MM.1S (cell line): ENCODE results near the gene TUT1.
"Not testable (repeated sequence)": the region's sequence is repeated elsewhere in the genome, so short reads cannot be mapped to it uniquely, and the experiment has no call there.

Experiments used
- EZH2 ChIP-seq: fragments of 300-600 bp; sonication (generic); optimal IDR thresholded peaks from 2 replicates; pipeline ENCODE3; 2017; ENCODE audit warnings: low read depth, mild to moderate bottlenecking, antibody characterized with exemption, low read length, mixed read lengths
- EZH2phosphoT487 ChIP-seq: fragments of 300-600 bp; sonication (generic); IDR thresholded peaks from 2 replicates; pipeline ENCODE4 v1.6.1; 2018; ENCODE audit warnings: antibody characterized with exemption, low read length
- TF ChIP-seq, protein P1 (sequence below): fragments of 300-600 bp; sonication (generic); IDR thresholded peaks from 2 replicates; pipeline ENCODE4 v1.5.1; 2016; ENCODE audit warnings: antibody characterized with exemption, low read length, mixed read lengths

DNA sequence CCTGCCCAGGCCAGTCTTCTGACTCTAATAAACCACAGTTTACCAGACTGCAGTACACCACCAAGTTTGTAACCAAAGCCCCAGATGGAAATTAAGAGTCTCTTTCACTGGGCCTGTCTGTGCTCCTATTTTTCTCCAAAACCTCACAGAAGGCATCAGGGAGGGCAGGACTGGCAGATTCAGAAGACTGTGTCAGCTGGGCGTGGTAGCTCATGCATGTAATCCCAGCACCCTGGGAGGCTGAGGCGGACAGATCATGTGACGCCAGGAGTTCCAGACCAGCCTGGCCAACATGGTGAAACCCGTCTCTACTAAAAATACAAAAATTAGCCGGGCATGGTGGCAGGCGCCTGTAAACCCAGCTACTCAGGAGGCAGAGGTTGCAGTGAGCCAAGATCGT is 6.0 kb downstream of the TUT1 start:
- TF ChIP-seq EZH2, EZH2phosphoT487: not testable (repeated sequence)
- TF ChIP-seq, protein P1, sequence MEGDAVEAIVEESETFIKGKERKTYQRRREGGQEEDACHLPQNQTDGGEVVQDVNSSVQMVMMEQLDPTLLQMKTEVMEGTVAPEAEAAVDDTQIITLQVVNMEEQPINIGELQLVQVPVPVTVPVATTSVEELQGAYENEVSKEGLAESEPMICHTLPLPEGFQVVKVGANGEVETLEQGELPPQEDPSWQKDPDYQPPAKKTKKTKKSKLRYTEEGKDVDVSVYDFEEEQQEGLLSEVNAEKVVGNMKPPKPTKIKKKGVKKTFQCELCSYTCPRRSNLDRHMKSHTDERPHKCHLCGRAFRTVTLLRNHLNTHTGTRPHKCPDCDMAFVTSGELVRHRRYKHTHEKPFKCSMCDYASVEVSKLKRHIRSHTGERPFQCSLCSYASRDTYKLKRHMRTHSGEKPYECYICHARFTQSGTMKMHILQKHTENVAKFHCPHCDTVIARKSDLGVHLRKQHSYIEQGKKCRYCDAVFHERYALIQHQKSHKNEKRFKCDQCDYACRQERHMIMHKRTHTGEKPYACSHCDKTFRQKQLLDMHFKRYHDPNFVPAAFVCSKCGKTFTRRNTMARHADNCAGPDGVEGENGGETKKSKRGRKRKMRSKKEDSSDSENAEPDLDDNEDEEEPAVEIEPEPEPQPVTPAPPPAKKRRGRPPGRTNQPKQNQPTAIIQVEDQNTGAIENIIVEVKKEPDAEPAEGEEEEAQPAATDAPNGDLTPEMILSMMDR: not testable (repeated sequence)
